HG03520 (cell line): Measurements from ENCODE around the gene LXN.
A peak's percentile ranks its signal among the peaks of the same experiment; 100 is the strongest.
"Not testable (repeated sequence)": the region's sequence is repeated elsewhere in the genome, so short reads cannot be mapped to it uniquely, and the experiment has no call there.

Source experiments
- ATAC-seq: cut with Tn5 transposase; IDR thresholded peaks from one replicate; pipeline ENCODE4 v1.9.1; 2021; ENCODE audit warnings: mild to moderate bottlenecking, moderate library complexity; ENCODE audit not compliant: unreplicated experiment

Gene LXN

GRCh38 chr3:158672215-158673176, at the start of gene LXN:
LXN (minus strand) TSS chr3:158672648; CDS start chr3:158672478, 170 bp downstream.
- peak; percentile 99 for ATAC-seq

GRCh38 chr3:158722108-158722507, 49.7 kb upstream of the LXN start:
- no peak for ATAC-seq

- ATAC-seq = no peak
These were observed 46.2 kb upstream of the LXN start for GRCh38 chr3:158718490-158719170.

- no peak for ATAC-seq
These were observed 45.1 kb upstream of the LXN start for GRCh38 chr3:158717576-158717975.

- no peak for ATAC-seq
These were observed 40.6 kb upstream of the LXN start for GRCh38 chr3:158713094-158713499.

- no peak for ATAC-seq
These were observed 40.0 kb upstream of the LXN start for GRCh38 chr3:158712443-158712842.

GRCh38 chr3:158711886-158712285, 39.4 kb upstream of the LXN start:
- ATAC-seq = no peak

- ATAC-seq = no peak
These were observed 38.2 kb upstream of the LXN start for GRCh38 chr3:158710601-158711000.

GRCh38 chr3:158709666-158710083, 37.2 kb upstream of the LXN start:
- ATAC-seq = no peak

GRCh38 chr3:158703566-158703965, 31.1 kb upstream of the LXN start:
- no peak for ATAC-seq

GRCh38 chr3:158702815-158703481, 30.5 kb upstream of the LXN start:
- ATAC-seq = no peak

- no peak for ATAC-seq
These were observed 29.1 kb upstream of the LXN start for GRCh38 chr3:158701420-158702065.

GRCh38 chr3:158700559-158700958, 28.1 kb upstream of the LXN start:
- ATAC-seq = no peak

- no peak for ATAC-seq
These were observed 24.2 kb upstream of the LXN start for GRCh38 chr3:158696618-158697017.

GRCh38 chr3:158693866-158694456, 21.5 kb upstream of the LXN start:
- not testable (repeated sequence) for ATAC-seq

- ATAC-seq = no peak
These were observed 12.7 kb upstream of the LXN start for GRCh38 chr3:158685159-158685558.

- no peak for ATAC-seq
These were observed 10.9 kb upstream of the LXN start for GRCh38 chr3:158683230-158683962.

GRCh38 chr3:158680861-158681260, 8.4 kb upstream of the LXN start:
- no peak for ATAC-seq

GRCh38 chr3:158679547-158680000, 7.1 kb upstream of the LXN start:
- no peak for ATAC-seq

- ATAC-seq = no peak
These were observed 6.2 kb upstream of the LXN start for GRCh38 chr3:158678687-158679086.
